HL-60/S4 treated with phorbol 12-myristate 13-acetate at 8.2 ng/mL for 4 days and 3 days (cell line): ENCODE measurements around the gene ADAM19.

Source experiments
- in situ Hi-C: fragments of 300-500 bp; cut with MboI; formaldehyde crosslinking; loops from 2 replicates; pipeline ENCODE4 v1.15.0; 2022; ENCODE audit warnings: low sequenced_read_pairs

Gene ADAM19

GRCh38 chr5:157596487-157596886 is 20.9 kb upstream of the ADAM19 start:
- in situ Hi-C loops: no loop called here

- in situ Hi-C loops: no loop called here
These were observed 19.3 kb upstream of the ADAM19 start for GRCh38 chr5:157594675-157595459.

GRCh38 chr5:157594257-157594656 is 18.7 kb upstream of the ADAM19 start:
- in situ Hi-C loops: no loop called here

GRCh38 chr5:157593052-157593757 is 17.6 kb upstream of the ADAM19 start:
- in situ Hi-C loops: no loop called here

GRCh38 chr5:157592594-157592993 is 17.0 kb upstream of the ADAM19 start:
- in situ Hi-C loops: no loop called here

- in situ Hi-C loops: no loop called here
These were observed 14.9 kb upstream of the ADAM19 start for GRCh38 chr5:157590478-157590877.

- in situ Hi-C loops: no loop called here
These were observed 9.1 kb upstream of the ADAM19 start for GRCh38 chr5:157584628-157585027.

GRCh38 chr5:157582731-157583620 is 7.4 kb upstream of the ADAM19 start:
- in situ Hi-C loops: no loop called here

- in situ Hi-C loops: no loop called here
These were observed 6.3 kb upstream of the ADAM19 start for GRCh38 chr5:157581901-157582300.

GRCh38 chr5:157578079-157578780 is 2.7 kb upstream of the ADAM19 start:
- in situ Hi-C loops: no loop called here

GRCh38 chr5:157576678-157577077 is 1.1 kb upstream of the ADAM19 start:
- in situ Hi-C loops: no loop called here

- in situ Hi-C loops: no loop called here
These were observed 857 bp downstream of the ADAM19 start for GRCh38 chr5:157574456-157575380.

GRCh38 chr5:157571357-157571827 is 4.2 kb downstream of the ADAM19 start:
- in situ Hi-C loops: no loop called here

- in situ Hi-C loops: no loop called here
These were observed 4.9 kb downstream of the ADAM19 start for GRCh38 chr5:157570531-157571200.

GRCh38 chr5:157568720-157569119 is 6.9 kb downstream of the ADAM19 start:
- in situ Hi-C loops: no loop called here

GRCh38 chr5:157568222-157568621 is 7.4 kb downstream of the ADAM19 start:
- in situ Hi-C loops: no loop called here

GRCh38 chr5:157566902-157567489 is 8.6 kb downstream of the ADAM19 start:
- in situ Hi-C loops: no loop called here

- in situ Hi-C loops: no loop called here
These were observed 11.5 kb downstream of the ADAM19 start for GRCh38 chr5:157563929-157564716.
